CD4-positive, alpha-beta memory T cell (primary cell): Measurements from ENCODE around the gene RCBTB1. TPM values are rescaled to one million over a fixed set of nuclear protein-coding genes. Genes with fewer than 3 reads are reported as not detected.

Experiments
- CTCF ChIA-PET: fragments of 350-600 bp; sonication (Branson Sonifier 250); formaldehyde crosslinking; loops from one replicate; lab custom pipeline; 2021; ENCODE audit warnings: inconsistent platforms; ENCODE audit not compliant: partially characterized antibody; lab: Charles Lee
- POLR2A ChIA-PET: fragments of 350-600 bp; sonication (Branson Sonifier 250); formaldehyde crosslinking; loops from one replicate; lab custom pipeline; 2021; ENCODE audit not compliant: partially characterized antibody; lab: Charles Lee
- DNase-seq, 5 donors: peaks; one replicate each; pipeline versions ENCODE4 v3.0.0 to v3.0.0-alpha.2; 2020 to 2022; ENCODE audit warnings: mixed read lengths in 1 of 5
- H3K27ac ChIP-seq: one replicate; pipeline ENCODE4 v1.7.0; 2013; ENCODE audit warnings: low read depth, low read length
- H3K27me3 ChIP-seq: 2 replicates; pipeline ENCODE4 v1.7.0; 2013; ENCODE audit warnings: mild to moderate bottlenecking, low read length, moderate library complexity; ENCODE audit not compliant: insufficient read depth
- H3K36me3 ChIP-seq: 2 replicates; pipeline ENCODE4 v1.7.0; 2013; ENCODE audit warnings: mild to moderate bottlenecking, low read length, moderate library complexity; ENCODE audit not compliant: insufficient read depth
- H3K4me1 ChIP-seq: 2 replicates; pipeline ENCODE4 v1.7.0; 2013; ENCODE audit warnings: mild to moderate bottlenecking, low read length, moderate library complexity; ENCODE audit not compliant: insufficient read depth
- H3K4me3 ChIP-seq, 2 donors: one replicate each; pipeline ENCODE4 v1.7.0; 2013; ENCODE audit warnings: low read length in 2 of 2, mild to moderate bottlenecking in 1 of 2
- H3K9me3 ChIP-seq, 2 donors: one replicate each; pipeline ENCODE4 v1.7.0; 2013; ENCODE audit warnings: low read length in 2 of 2, control low read depth in 1 of 2; ENCODE audit not compliant: control insufficient read depth in 1 of 2
- H3K27ac Mint-ChIP-seq, 7 donors: one replicate each; pipeline ENCODE4 v1.8.0; 2020 to 2021; ENCODE audit warnings: mixed read lengths in 7 of 7, mild to moderate bottlenecking in 6 of 7, inconsistent platforms in 3 of 7, moderate library complexity in 3 of 7
- H3K27me3 Mint-ChIP-seq, 2 donors: one replicate each; pipeline ENCODE4 v1.8.0; 2020 to 2021; ENCODE audit warnings: mixed read lengths in 2 of 2
- H3K36me3 Mint-ChIP-seq, 2 donors: one replicate each; pipeline ENCODE4 v1.8.0; 2020 to 2021; ENCODE audit warnings: mixed read lengths in 2 of 2, inconsistent platforms in 1 of 2, mild to moderate bottlenecking in 1 of 2
- H3K4me1 Mint-ChIP-seq, 4 donors: one replicate each; pipeline ENCODE4 v1.8.0; 2020 to 2021; ENCODE audit warnings: mixed read lengths in 4 of 4, mild to moderate bottlenecking in 1 of 4
- H3K4me3 Mint-ChIP-seq, 8 donors: one replicate each; pipeline ENCODE4 v1.8.0; 2020 to 2021; ENCODE audit warnings: mixed read lengths in 8 of 8, mild to moderate bottlenecking in 7 of 8, moderate library complexity in 6 of 8, inconsistent platforms in 3 of 8
- H3K9me3 Mint-ChIP-seq, 8 donors: one replicate each; pipeline ENCODE4 v1.8.0; 2020 to 2021; ENCODE audit warnings: mixed read lengths in 8 of 8, mild to moderate bottlenecking in 5 of 8, inconsistent platforms in 3 of 8, moderate library complexity in 1 of 8
- intact Hi-C: fragments of 100-400 bp; cut with micrococcal nuclease; formaldehyde crosslinking; loops from one replicate; pipeline ENCODE4 v1.15.1; 2023
- polyA plus RNA-seq, 2 donors: library from polyadenylated mRNA; unstranded; fragments of 300-500 nt; fragmentation: Illumina TruSeq; gene quantifications; one replicate each; pipeline ENCODE4 v1.2.3, GENCODE V29; 2021
- total RNA-seq, 2 experiments: library from RNA; stranded (reverse); gene quantifications; one replicate each; pipeline ENCODE4 v1.2.3, GENCODE V29; 2021

The RCBTB1 gene
- total RNA-seq = 10 to 100 TPM; 20.7 to 21.3 TPM
- 10 to 100 TPM; 11.2 to 14.0 TPM for polyA plus RNA-seq

- Mint-ChIP-seq H3K9me3 (no peaks in the 10 kb centered on the region), H3K4me1 (peaks cover 15 to 52% (median 41%) of the 10 kb centered on the region in 4 donors), H3K36me3 (peaks cover 7 to 19% of the 10 kb centered on the region in 2 donors), H3K4me3 (peak within 1 kb of the TSS; percentile 88 to 99 (median 96)), H3K27me3 (no peaks in the 10 kb centered on the region), H3K27ac (peak within 1 kb of the TSS; percentile 80 to 96 (median 92))
- DNase-seq = peak; percentile 66 to 77 (median 72)
- POLR2A ChIA-PET = interaction anchor here (0.7 to 2.7 kb wide), 14 partner anchors 16 to 932 kb away, joined by 3 to 37 read pairs (median 4); partner anchors contain the start of genes CAB39L, CDADC1, CYSLTR2 and KPNA3
- peaks cover 21% of the 10 kb centered on the region for H3K4me1 ChIP-seq
- CTCF ChIA-PET = interaction anchor here (1.0 to 3.2 kb wide), 2 partner anchors 22 to 26 kb away, joined by 3 to 14 read pairs; no protein-coding TSS in a partner anchor
- intact Hi-C loops = loop anchor here (1.0 to 5.0 kb wide), 6 partner anchors 48 to 338 kb away; partner anchors contain the start of genes CAB39L, CDADC1, PHF11 and SETDB2
- no peaks in the 10 kb centered on the region for H3K9me3 ChIP-seq
- H3K27ac ChIP-seq = peak within 1 kb of the TSS; percentile 82
- H3K36me3 ChIP-seq = peaks cover 5% of the 10 kb centered on the region
- H3K4me3 ChIP-seq = peak within 1 kb of the TSS; percentile 64 to 76
- H3K27me3 ChIP-seq = no peaks in the 10 kb centered on the region
These were observed at the start of gene RCBTB1 for GRCh38 chr13:49585220-49586157. TSS of gene RCBTB1 (minus strand) at chr13:49585558. CDS start at chr13:49567279, 18,279 bp downstream.

GRCh38 chr13:49633710-49634109, 48.4 kb upstream of the RCBTB1 start:
- Mint-ChIP-seq H3K9me3 (peaks cover 0 to 1% (median 0%) of the 10 kb centered on the region in 8 donors), H3K27me3 (no peaks in the 10 kb centered on the region), H3K4me3 (no peak overlapping the region), H3K27ac (no peak overlapping the region), H3K4me1 (peaks cover 3 to 16% (median 10%) of the 10 kb centered on the region in 4 donors), H3K36me3 (no peaks in the 10 kb centered on the region)
- Histone ChIP-seq H3K27me3 (no peaks in the 10 kb centered on the region), H3K4me3 (no peak overlapping the region), H3K9me3 (no peaks in the 10 kb centered on the region), H3K36me3 (no peaks in the 10 kb centered on the region), H3K4me1 (peaks cover 9% of the 10 kb centered on the region), H3K27ac (no peak overlapping the region)
- ChIA-PET POLR2A (no interaction called here), CTCF (interaction anchor here (0.6 to 0.9 kb wide), 2 partner anchors 193 to 302 kb away, joined by 3 read pairs; partner anchors contain the start of gene SPRYD7)
- intact Hi-C loops = no loop called here
- no peak for DNase-seq

GRCh38 chr13:49632156-49632555, 46.8 kb upstream of the RCBTB1 start:
- Mint-ChIP-seq H3K4me3 (no peak overlapping the region), H3K9me3 (peaks cover 0 to 1% (median 0%) of the 10 kb centered on the region in 8 donors), H3K36me3 (no peaks in the 10 kb centered on the region), H3K27me3 (no peaks in the 10 kb centered on the region), H3K27ac (no peak overlapping the region), H3K4me1 (peaks cover 6 to 26% (median 18%) of the 10 kb centered on the region in 4 donors)
- H3K4me3 ChIP-seq = no peak overlapping the region
- no peak for DNase-seq
- H3K36me3 ChIP-seq = no peaks in the 10 kb centered on the region
- ChIA-PET CTCF (no interaction called here), POLR2A (no interaction called here)
- no peaks in the 10 kb centered on the region for H3K9me3 ChIP-seq
- intact Hi-C loops = no loop called here
- H3K27ac ChIP-seq = no peak overlapping the region
- H3K4me1 ChIP-seq = peaks cover 18% of the 10 kb centered on the region
- H3K27me3 ChIP-seq = no peaks in the 10 kb centered on the region

DNA sequence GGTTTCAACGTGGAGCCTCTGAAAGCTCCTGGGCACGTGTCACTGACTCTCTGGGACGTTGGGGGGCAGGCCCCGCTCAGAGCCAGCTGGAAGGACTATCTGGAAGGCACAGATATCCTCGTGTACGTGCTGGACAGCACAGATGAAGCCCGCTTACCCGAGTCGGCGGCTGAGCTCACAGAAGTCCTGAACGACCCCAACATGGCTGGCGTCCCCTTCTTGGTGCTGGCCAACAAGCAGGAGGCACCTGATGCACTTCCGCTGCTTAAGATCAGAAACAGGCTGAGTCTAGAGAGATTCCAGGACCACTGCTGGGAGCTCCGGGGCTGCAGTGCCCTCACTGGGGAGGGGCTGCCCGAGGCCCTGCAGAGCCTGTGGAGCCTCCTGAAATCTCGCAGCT, 45.2 kb upstream of the RCBTB1 start:
- intact Hi-C loops = no loop called here
- Mint-ChIP-seq H3K27me3 (no peaks in the 10 kb centered on the region), H3K4me3 (no peak overlapping the region), H3K4me1 (peaks cover 6 to 19% (median 17%) of the 10 kb centered on the region in 4 donors), H3K27ac (no peak overlapping the region), H3K9me3 (peaks cover 0 to 1% (median 0%) of the 10 kb centered on the region in 8 donors), H3K36me3 (no peaks in the 10 kb centered on the region)
- Histone ChIP-seq H3K27me3 (no peaks in the 10 kb centered on the region), H3K4me1 (peaks cover 12% of the 10 kb centered on the region), H3K36me3 (no peaks in the 10 kb centered on the region), H3K9me3 (no peaks in the 10 kb centered on the region), H3K4me3 (no peak overlapping the region), H3K27ac (no peak overlapping the region)
- ChIA-PET POLR2A (no interaction called here), CTCF (interaction anchor here (1.2 kb wide), 1 partner anchor 350 kb away, joined by 3 read pairs; no protein-coding TSS in a partner anchor)
- DNase-seq = no peak

- Mint-ChIP-seq H3K36me3 (no peaks in the 10 kb centered on the region), H3K4me3 (no peak overlapping the region), H3K27ac (peak overlapping the region in 1 of 7 donors; percentile 55), H3K27me3 (no peaks in the 10 kb centered on the region), H3K4me1 (peaks cover 4 to 13% (median 12%) of the 10 kb centered on the region in 4 donors), H3K9me3 (peaks cover 0 to 1% (median 0%) of the 10 kb centered on the region in 8 donors)
- CTCF ChIA-PET = interaction anchor here (1.2 kb wide), 1 partner anchor 349 kb away, joined by 3 read pairs; no protein-coding TSS in a partner anchor
- no peaks in the 10 kb centered on the region for H3K36me3 ChIP-seq
- H3K27ac ChIP-seq = no peak overlapping the region
- no peaks in the 10 kb centered on the region for H3K27me3 ChIP-seq
- no peaks in the 10 kb centered on the region for H3K9me3 ChIP-seq
- H3K4me3 ChIP-seq = no peak overlapping the region
- POLR2A ChIA-PET = interaction anchor here (1.2 kb wide), 1 partner anchor 15 kb away, joined by 5 read pairs; no protein-coding TSS in a partner anchor
- peaks cover 9% of the 10 kb centered on the region for H3K4me1 ChIP-seq
- intact Hi-C loops = no loop called here
- DNase-seq = no peak
These were observed 44.6 kb upstream of the RCBTB1 start for GRCh38 chr13:49629947-49630346.

DNA sequence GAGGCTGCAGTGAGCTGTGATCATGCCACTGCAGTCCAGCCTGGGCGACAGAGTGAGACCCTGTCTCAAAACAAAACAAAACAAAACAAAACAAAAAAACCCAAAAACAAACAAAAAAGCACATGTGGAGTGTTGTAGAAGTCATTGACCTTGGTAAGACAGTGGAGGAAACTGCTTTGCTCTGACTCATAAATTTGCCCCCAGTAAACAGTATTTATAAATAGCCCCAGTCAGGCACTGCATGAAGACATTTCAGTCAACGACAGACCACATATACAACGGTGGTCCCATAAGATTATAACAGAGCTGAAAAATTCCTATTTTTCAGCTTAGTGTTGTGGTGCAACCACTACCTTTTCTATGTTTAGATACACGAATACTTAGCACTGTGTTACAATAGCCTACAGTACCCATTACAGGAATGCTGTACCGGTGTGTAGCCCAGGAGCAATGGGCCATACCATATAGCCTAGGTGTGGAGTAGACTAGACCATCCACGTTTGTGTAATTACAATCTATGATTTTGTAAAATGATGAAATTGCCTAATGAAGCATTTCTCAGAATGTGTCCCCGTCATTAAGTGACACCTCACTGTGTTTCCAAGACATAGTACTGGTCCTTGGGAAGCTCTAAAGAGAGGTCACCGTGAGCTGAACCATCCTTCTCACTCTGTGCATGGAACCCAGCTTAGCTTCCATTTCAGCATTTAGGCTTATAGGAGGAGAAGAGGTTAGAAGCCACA, 44.0 kb upstream of the RCBTB1 start:
- Histone ChIP-seq H3K4me3 (no peak overlapping the region), H3K9me3 (no peaks in the 10 kb centered on the region), H3K27ac (no peak overlapping the region), H3K4me1 (peaks cover 9% of the 10 kb centered on the region), H3K36me3 (no peaks in the 10 kb centered on the region), H3K27me3 (no peaks in the 10 kb centered on the region)
- H3K36me3 Mint-ChIP-seq = no peaks in the 10 kb centered on the region
- H3K27me3 Mint-ChIP-seq = no peaks in the 10 kb centered on the region
- no peak overlapping the region for H3K4me3 Mint-ChIP-seq
- intact Hi-C loops = no loop called here
- CTCF ChIA-PET = interaction anchor here (1.8 kb wide), 1 partner anchor 162 kb away, joined by 6 read pairs; the partner anchor contains the start of gene KPNA3
- no peak for DNase-seq
- peak overlapping the region in 1 of 7 donors; percentile 5 for H3K27ac Mint-ChIP-seq
- peaks cover 0 to 1% (median 0%) of the 10 kb centered on the region in 8 donors for H3K9me3 Mint-ChIP-seq
- peaks cover 4 to 13% (median 12%) of the 10 kb centered on the region in 4 donors for H3K4me1 Mint-ChIP-seq
- POLR2A ChIA-PET = interaction anchor here (1.2 kb wide), 1 partner anchor 16 kb away, joined by 5 read pairs; no protein-coding TSS in a partner anchor
